Fibroblast of skin of back (primary cell): ENCODE data around the gene CADM1.

Experiments
- DNase-seq: peaks from one replicate; pipeline ENCODE4 v3.0.0-alpha.2; 2013

The CADM1 gene

GRCh38 chr11:115347106-115347505 lies 157.1 kb downstream of the CADM1 start:
- no peak for DNase-seq

- DNase-seq: no peak
Observed at GRCh38 chr11:115345840-115346239, 158.4 kb downstream of the CADM1 start.

GRCh38 chr11:115345361-115345760 lies 158.9 kb downstream of the CADM1 start:
- DNase-seq: no peak

- DNase-seq: no peak
Observed at GRCh38 chr11:115344846-115345245, 159.4 kb downstream of the CADM1 start.

- DNase-seq: no peak
Observed at GRCh38 chr11:115342142-115342541, 162.1 kb downstream of the CADM1 start.

GRCh38 chr11:115340874-115341273 lies 163.3 kb downstream of the CADM1 start:
- no peak for DNase-seq

GRCh38 chr11:115338476-115338875 lies 165.7 kb downstream of the CADM1 start:
- DNase-seq: no peak

- peak; percentile 37 for DNase-seq
Observed at GRCh38 chr11:115334932-115335788, 169.1 kb downstream of the CADM1 start.

- DNase-seq: no peak
Observed at GRCh38 chr11:115333949-115334348, 170.3 kb downstream of the CADM1 start.

GRCh38 chr11:115333121-115333520 lies 171.1 kb downstream of the CADM1 start:
- DNase-seq: peak; percentile 60

GRCh38 chr11:115330684-115331482 lies 173.3 kb downstream of the CADM1 start:
- no peak for DNase-seq

- DNase-seq: no peak
Observed at GRCh38 chr11:115326526-115326925, 177.7 kb downstream of the CADM1 start.

- no peak for DNase-seq
Observed at GRCh38 chr11:115325523-115325922, 178.7 kb downstream of the CADM1 start.

GRCh38 chr11:115324581-115325432 lies 179.4 kb downstream of the CADM1 start:
- peak; percentile 70 for DNase-seq

- no peak for DNase-seq
Observed at GRCh38 chr11:115322553-115323203, 181.5 kb downstream of the CADM1 start.

GRCh38 chr11:115321605-115322289 lies 182.5 kb downstream of the CADM1 start:
- peak; percentile 38 for DNase-seq

- DNase-seq: peak; percentile 32
Observed at GRCh38 chr11:115317277-115318185, 186.7 kb downstream of the CADM1 start.

- DNase-seq: no peak
Observed at GRCh38 chr11:115316696-115317095, 187.5 kb downstream of the CADM1 start.

GRCh38 chr11:115314330-115314920 lies 189.8 kb downstream of the CADM1 start:
- DNase-seq: no peak
